ENCODE data around the gene TMEM252. TPM values are rescaled to one million over a fixed set of nuclear protein-coding genes. Genes with fewer than 3 reads are reported as not detected.

Gene TMEM252
- not detected in 3 replicates for total RNA-seq
- long read RNA-seq, result 0 reads

- no peaks in the 10 kb centered on the region for H3K9me3 Mint-ChIP-seq (ENCODE audit: low read depth)
- no peaks in the 10 kb centered on the region for H3K36me3 Mint-ChIP-seq (ENCODE audit: low read depth)
- no peak for TF ChIP-seq CTCF (IDR thresholded peaks at IDR 0.05)
- H3K27ac Mint-ChIP-seq (ENCODE audit: unreplicated experiment), result no peak within 1 kb of the TSS
- H3K4me3 Mint-ChIP-seq (ENCODE audit: unreplicated experiment), result no peak within 1 kb of the TSS
- H3K4me1 Mint-ChIP-seq (ENCODE audit: low read depth), result no peaks in the 10 kb centered on the region
- DNase-seq (ENCODE audit: low spot score), result no peak
- peaks cover 3% of the 10 kb centered on the region for H3K27me3 Mint-ChIP-seq (ENCODE audit: low read depth)
These were observed at the start of gene TMEM252 for GRCh38 chr9:68540712-68541535. Gene TMEM252, minus strand, starts transcription at chr9:68540883. Its CDS starts 69 bp downstream, at chr9:68540814.

GRCh38 chr9:68585034-68585761, 44.5 kb upstream of the TMEM252 start:
- TF ChIP-seq CTCF (IDR thresholded peaks at IDR 0.05), result no peak
- DNase-seq (ENCODE audit: low spot score), result no peak
- Mint-ChIP-seq H3K27me3 (ENCODE audit: low read depth) (peaks cover 6% of the 10 kb centered on the region), H3K27ac (ENCODE audit: unreplicated experiment) (no peak overlapping the region), H3K9me3 (ENCODE audit: low read depth) (peaks cover 18% of the 10 kb centered on the region), H3K4me1 (ENCODE audit: low read depth) (no peaks in the 10 kb centered on the region), H3K4me3 (ENCODE audit: unreplicated experiment) (no peak overlapping the region), H3K36me3 (ENCODE audit: low read depth) (no peaks in the 10 kb centered on the region)

DNA sequence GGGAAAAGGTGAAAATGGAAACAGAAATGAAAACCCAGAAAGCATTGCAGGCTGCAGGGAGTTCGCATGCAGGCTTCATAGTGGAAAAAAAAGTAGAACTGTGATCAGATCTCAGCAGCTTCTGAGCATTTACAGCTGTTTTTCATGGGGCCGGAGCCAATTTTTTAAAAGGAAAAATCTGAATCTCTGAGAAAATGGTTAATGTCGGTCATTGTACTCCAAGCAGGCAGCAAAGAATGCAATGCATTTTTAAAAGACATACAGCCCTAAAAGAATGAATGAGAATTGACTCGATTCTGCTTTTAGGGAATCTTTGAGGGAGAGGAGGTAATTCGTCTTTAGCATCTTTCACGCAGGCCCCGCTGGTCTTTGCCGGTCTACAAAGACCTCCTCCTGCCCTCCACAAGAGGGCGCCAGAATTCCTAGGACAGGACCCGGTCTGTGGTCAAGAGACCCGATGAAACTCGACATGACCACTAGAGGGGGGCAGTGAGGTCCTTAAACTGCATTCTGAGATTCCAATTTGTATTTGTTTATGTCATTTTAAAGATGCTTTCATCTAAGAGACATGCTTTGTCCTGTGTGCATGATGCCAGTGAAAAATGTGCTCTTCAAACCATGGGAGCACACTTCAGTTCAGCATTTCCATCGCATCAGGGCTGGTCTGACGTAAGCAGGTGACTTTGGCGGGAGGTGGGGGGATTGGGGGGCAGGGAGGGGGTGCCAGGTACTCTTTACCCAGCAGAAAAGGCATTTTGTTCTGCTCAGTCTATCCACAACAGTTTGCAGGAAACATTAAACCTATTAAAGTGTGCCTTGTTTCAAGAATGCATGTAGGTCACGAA, 43.7 kb upstream of the TMEM252 start:
- no peak overlapping the region for H3K27ac Mint-ChIP-seq (ENCODE audit: unreplicated experiment)

DNA sequence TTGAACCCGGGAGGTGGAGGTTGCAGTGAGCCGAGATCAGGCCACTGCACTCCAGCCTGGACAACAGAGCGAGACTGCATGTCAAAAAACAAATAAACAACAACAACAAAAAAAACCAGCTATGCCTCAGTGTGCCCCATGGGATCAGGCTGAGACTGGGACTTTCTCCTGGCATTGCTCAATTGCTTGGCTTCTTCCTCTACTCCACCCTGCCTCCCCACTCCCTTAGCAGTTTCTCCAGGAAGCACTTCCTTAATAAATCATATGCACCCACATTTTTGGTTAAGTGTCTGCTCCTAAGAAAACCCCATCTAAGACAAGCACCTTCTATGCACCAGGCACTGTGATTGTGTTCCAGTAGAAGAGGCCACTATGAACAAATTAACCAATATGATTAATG, 41.0 kb upstream of the TMEM252 start:
- H3K36me3 Mint-ChIP-seq (ENCODE audit: low read depth), result no peaks in the 10 kb centered on the region
- peaks cover 6% of the 10 kb centered on the region for H3K27me3 Mint-ChIP-seq (ENCODE audit: low read depth)
- no peak overlapping the region for H3K27ac Mint-ChIP-seq (ENCODE audit: unreplicated experiment)
- no peaks in the 10 kb centered on the region for H3K4me1 Mint-ChIP-seq (ENCODE audit: low read depth)
- no peak for DNase-seq (ENCODE audit: low spot score)
- no peaks in the 10 kb centered on the region for H3K9me3 Mint-ChIP-seq (ENCODE audit: low read depth)
- no peak overlapping the region for H3K4me3 Mint-ChIP-seq (ENCODE audit: unreplicated experiment)
- no peak for TF ChIP-seq CTCF (IDR thresholded peaks at IDR 0.05)

More for the DNA sequence above, 43.7 kb upstream of the TMEM252 start:
- Mint-ChIP-seq H3K36me3 (ENCODE audit: low read depth) (no peaks in the 10 kb centered on the region), H3K4me3 (ENCODE audit: unreplicated experiment) (no peak overlapping the region), H3K4me1 (ENCODE audit: low read depth) (no peaks in the 10 kb centered on the region), H3K27me3 (ENCODE audit: low read depth) (peaks cover 6% of the 10 kb centered on the region), H3K9me3 (ENCODE audit: low read depth) (peaks cover 11% of the 10 kb centered on the region)
- peak; percentile 95 for TF ChIP-seq CTCF (IDR thresholded peaks at IDR 0.05)
- DNase-seq (ENCODE audit: low spot score), result no peak
